Measurements from ENCODE around the gene HAPSTR1. TPM values are rescaled to one million over a fixed set of nuclear protein-coding genes. Genes with fewer than 3 reads are reported as not detected.
A peak's percentile ranks its signal among the peaks of the same experiment; 100 is the strongest.

HAPSTR1 gene
- total and polyA plus RNA-seq, 2 of the 13 experiments (the other 11 are each of a cell fraction or from before 2014, with no cell fraction given), result 25.2 to 83.2 TPM

- no TSS peak for BruUV-seq (replicated peaks)
- Histone ChIP-seq H3K27ac (ENCODE audit: extremely low read length, insufficient read depth, low read length) (peak overlapping the region; percentile 6), H4K20me1 (ENCODE audit: insufficient read depth, low read length) (peaks cover 79% of the 10 kb centered on the region), H3K4me2 (ENCODE audit: low read depth, low read length) (no peak overlapping the region), H3K4me1 (ENCODE audit: insufficient read depth, low read length) (peaks cover 75% of the 10 kb centered on the region), H2AFZ (ENCODE audit: low read length) (no peak overlapping the region), H3K9me3 (ENCODE audit: low read length) (no peaks in the 10 kb centered on the region), H3K4me3 (replicated peaks in 1 of 3; ENCODE audit: insufficient read depth in 1 of 3, low read depth in 2 of 3, low read length in 3 of 3) (no peak overlapping the region), H3K27me3 (ENCODE audit: control insufficient read depth in 1 of 2, insufficient read depth in 2 of 2, low read length in 2 of 2) (no peaks in the 10 kb centered on the region), H3K9ac (ENCODE audit: insufficient read depth, low read depth, low read length) (no peak overlapping the region), H3K79me2 (ENCODE audit: insufficient read depth, low read length) (peaks cover 95% of the 10 kb centered on the region), H3K36me3 (replicated peaks in 1 of 2; ENCODE audit: control insufficient read depth in 1 of 2, insufficient read depth in 2 of 2, low read length in 2 of 2) (peaks cover 29 to 67% of the 10 kb centered on the region in 2 experiments)
- CTCF ChIA-PET (ENCODE audit: low intra/inter-chr PET ratio, low total read pairs), result no interaction called here
- in situ Hi-C loops (cut with HindIII; ENCODE audit: extremely low pct_ligation_motif_present, low pct_unique_long_range_greater_than_20kb) (no loop called here), intact Hi-C loops (cut with micrococcal nuclease; ENCODE audit: unreplicated experiment) (loop anchor here (2.0 kb wide), 1 partner anchor 23 kb away; the partner anchor contains the start of gene HAPSTR1)
- ATAC-seq (no peak), DNase-seq (ENCODE audit: low spot score) (no peak), FAIRE-seq (no peak)
- POLR2A ChIA-PET, result interaction anchor here (1.1 kb wide), 1 partner anchor 23 kb away, joined by 5 read pairs; no protein-coding TSS in a partner anchor
- no peak for TF ChIP-seq KLF11 (CRISPR knock-in tag; IDR thresholded peaks at IDR 0.05)
- TF ChIP-seq ZFY (CRISPR knock-in tag; IDR thresholded peaks at IDR 0.05), result no peak
- no peak for TF ChIP-seq THAP7 (CRISPR knock-in tag; IDR thresholded peaks at IDR 0.05)
- no peak for TF ChIP-seq JUN (CRISPR knock-in tag; IDR thresholded peaks at IDR 0.05)
- TF ChIP-seq GATAD2A (CRISPR knock-in tag; IDR thresholded peaks at IDR 0.05), result no peak
- 0 out of 2 replicates have a peak, but pooled peaks have one; percentile 38 for TF ChIP-seq ZFP82 (CRISPR knock-in tag; IDR thresholded peaks at IDR 0.05; ENCODE audit: borderline replicate concordance)
- TF ChIP-seq SPEN (CRISPR knock-in tag; IDR thresholded peaks at IDR 0.05; ENCODE audit: low read depth), result no peak
- peak; percentile 50; the same call in 1 of the 2 replicates for TF ChIP-seq POLR2AphosphoS2 (IDR thresholded peaks at IDR 0.05; ENCODE audit: low read depth, low read length)
- TF ChIP-seq CREB1 (IDR thresholded peaks at IDR 0.05), result no peak
- TF ChIP-seq CREB1 (CRISPR knock-in tag; IDR thresholded peaks at IDR 0.05), result 0 out of 2 replicates have a peak, but pooled peaks have one; percentile 9
- 0 out of 2 replicates have a peak, but pooled peaks have one; percentile 36 for TF ChIP-seq NAIF1 (CRISPR knock-in tag; IDR thresholded peaks at IDR 0.05; ENCODE audit: borderline replicate concordance)
- TF ChIP-seq CREB3 (CRISPR knock-in tag; IDR thresholded peaks at IDR 0.05), result no peak
- TF ChIP-seq ZNF451 (CRISPR knock-in tag; IDR thresholded peaks at IDR 0.05), result no peak
- TF ChIP-seq SMC3 (IDR thresholded peaks at IDR 0.05; ENCODE audit: low read length), result no peak
- no peak for TF ChIP-seq SNRNP70 (IDR thresholded peaks at IDR 0.05; ENCODE audit: low read depth, low read length)
- 95% methylated on average over 3 of the region's 3 CpGs for WGBS (ENCODE audit: low lambda C conversion rate)
Measured at GRCh38 chr16:9113707-9114106, 22.3 kb downstream of the HAPSTR1 start.
